Astrocyte of the spinal cord (primary cell): Measurements from ENCODE around the gene ELAVL3.

Experiments
- DNase-seq: peaks from one replicate; pipeline ENCODE4 v3.0.0; 2011; ENCODE audit warnings: low read depth, low spot score
- H3K4me3 ChIP-seq: 2 replicates; pipeline ENCODE4 v1.5.1; 2011; ENCODE audit warnings: low read depth, mild to moderate bottlenecking, low read length, moderate library complexity
- in situ Hi-C: cut with HindIII; loops from 2 replicates; pipeline ENCODE4 v1.10.0; 2017; ENCODE audit warnings: low sequenced_read_pairs
- TF ChIP-seq, protein P1 (sequence below): IDR thresholded peaks from 2 replicates; pipeline ENCODE4 v1.5.1; 2012; ENCODE audit warnings: low read depth, mild to moderate bottlenecking, low read length, inconsistent platforms

The ELAVL3 gene

DNA sequence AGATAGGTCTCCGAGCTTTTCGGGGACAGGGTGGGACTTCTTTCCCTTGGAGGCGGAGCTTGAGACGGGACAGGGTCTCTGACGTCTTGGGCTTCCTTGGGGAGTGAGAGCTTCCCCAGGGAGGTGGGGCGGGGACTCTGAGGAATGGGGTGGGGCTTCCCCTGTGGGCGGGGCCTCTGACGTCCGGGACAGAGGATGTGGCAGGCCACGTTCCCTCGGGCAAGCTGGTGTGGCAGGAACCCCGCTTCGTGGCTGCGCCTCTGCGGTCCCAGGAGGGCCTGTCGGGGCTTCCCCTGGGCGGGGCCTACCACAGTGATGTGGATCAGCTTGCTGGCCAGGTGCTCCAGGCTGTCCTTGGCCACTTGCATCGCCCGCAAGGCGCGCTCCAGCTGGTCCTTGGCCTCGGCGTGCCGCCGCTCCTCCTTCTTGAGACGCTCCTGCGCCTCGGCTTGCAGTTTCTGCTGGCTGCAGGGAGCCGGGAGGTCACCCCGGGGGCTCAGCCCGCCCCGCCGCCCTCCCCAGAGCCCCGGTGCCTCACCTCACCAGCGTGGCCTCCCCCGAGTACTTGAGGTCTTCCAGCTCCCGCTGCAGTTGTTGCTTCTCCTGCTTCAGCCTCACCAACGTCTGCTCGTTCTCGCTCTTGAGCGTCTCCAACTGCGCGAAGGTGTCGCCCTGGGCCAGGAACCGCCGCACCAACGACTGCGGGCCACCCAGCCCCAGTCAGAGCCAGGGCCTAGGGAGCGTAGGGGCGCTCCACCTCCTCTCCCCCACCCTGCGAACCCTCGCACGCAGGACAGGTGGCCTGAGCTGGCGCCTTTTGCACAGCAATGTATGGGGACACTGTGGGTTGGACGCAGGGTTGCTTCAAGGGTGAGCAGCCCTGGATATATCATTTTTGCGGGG, 58.4 kb downstream of the ELAVL3 start:
- in situ Hi-C loops = no loop called here
- TF ChIP-seq, protein P1, sequence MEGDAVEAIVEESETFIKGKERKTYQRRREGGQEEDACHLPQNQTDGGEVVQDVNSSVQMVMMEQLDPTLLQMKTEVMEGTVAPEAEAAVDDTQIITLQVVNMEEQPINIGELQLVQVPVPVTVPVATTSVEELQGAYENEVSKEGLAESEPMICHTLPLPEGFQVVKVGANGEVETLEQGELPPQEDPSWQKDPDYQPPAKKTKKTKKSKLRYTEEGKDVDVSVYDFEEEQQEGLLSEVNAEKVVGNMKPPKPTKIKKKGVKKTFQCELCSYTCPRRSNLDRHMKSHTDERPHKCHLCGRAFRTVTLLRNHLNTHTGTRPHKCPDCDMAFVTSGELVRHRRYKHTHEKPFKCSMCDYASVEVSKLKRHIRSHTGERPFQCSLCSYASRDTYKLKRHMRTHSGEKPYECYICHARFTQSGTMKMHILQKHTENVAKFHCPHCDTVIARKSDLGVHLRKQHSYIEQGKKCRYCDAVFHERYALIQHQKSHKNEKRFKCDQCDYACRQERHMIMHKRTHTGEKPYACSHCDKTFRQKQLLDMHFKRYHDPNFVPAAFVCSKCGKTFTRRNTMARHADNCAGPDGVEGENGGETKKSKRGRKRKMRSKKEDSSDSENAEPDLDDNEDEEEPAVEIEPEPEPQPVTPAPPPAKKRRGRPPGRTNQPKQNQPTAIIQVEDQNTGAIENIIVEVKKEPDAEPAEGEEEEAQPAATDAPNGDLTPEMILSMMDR = no peak
- no peak for DNase-seq
- H3K4me3 ChIP-seq = no peak overlapping the region

DNA sequence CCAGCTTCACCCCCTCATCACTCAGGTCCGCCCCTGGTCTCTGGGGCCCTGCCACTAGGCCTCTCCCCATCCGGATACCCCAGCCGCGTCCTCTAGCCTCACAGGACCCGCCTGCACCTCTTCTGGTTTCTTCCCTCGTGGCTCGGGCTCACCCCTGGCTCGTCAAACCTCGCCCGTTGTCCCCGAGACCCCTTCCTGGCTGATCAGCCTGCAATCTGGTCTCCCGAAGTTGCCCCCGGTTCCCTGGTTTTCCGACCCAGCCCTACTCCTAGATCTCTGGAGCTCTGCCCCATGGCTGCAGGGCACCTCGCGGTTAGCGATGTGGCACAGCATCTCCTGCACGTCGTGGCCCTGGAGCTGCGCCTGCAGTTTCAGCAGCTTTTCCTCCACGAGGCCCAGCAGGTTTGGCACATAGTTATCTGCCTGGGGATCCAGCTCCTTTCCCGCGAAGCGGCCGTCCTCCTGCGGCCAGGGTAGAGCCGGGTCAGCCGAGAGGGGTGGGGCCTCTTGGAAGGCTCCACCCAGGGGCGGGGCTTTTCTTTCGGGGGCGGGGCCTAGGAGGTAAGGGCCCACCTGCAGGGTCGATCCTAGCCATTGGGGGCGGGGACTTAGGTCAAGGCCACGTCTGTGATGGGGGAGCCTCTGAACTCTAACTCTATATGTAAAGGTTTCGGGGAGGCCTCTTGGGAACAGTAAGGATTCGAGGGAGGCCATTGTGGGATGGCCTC, 59.3 kb downstream of the ELAVL3 start:
- TF ChIP-seq, protein P1 = no peak
- in situ Hi-C loops = no loop called here
- DNase-seq = no peak
- no peak overlapping the region for H3K4me3 ChIP-seq

DNA sequence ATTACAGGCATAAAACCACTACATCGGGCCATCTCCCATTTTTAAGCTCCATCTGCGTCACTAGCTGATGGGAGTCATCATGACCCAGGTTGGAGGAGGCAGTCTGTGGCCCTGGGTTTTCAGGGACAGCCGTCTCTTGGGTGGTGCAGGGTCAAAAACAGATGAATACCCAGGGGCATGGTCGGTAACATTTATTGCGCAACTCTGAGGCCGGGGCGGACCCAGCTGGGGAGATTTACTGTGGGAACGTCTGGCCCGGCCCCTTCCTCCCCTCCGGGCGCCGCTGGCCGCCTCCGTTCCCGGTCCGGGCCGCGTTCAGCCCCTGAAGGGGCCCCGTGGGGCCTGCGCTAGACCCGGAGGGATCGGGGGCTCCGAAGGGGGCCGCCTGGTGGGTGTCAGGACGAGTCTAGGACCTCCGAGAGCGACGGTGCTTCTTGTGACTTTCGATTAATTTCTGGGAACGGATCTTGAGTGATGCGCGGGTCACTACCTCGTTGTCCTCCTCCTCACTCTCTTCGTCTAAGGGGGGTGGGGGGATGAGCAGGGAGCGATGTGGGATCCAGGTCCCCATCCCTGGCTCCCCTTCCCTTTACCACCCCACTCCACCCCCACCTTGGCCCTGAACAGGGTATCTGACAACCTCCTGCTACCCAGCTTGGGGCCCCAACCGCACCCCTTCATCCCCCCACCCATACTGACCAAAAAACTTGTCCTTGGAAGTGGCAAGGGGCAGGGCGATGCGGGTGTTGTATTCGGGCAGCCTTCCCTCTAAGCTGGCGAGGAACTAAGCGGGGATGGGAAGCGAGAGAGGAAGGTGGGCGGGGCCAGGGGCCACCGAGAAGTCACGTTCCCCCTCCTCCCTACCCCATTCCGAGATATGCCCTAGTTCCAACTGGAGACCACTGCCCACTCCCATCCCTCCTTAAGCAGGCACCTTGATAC, 60.1 kb downstream of the ELAVL3 start:
- DNase-seq = no peak
- in situ Hi-C loops = no loop called here
- no peak overlapping the region for H3K4me3 ChIP-seq
- TF ChIP-seq, protein P1 = no peak

DNA sequence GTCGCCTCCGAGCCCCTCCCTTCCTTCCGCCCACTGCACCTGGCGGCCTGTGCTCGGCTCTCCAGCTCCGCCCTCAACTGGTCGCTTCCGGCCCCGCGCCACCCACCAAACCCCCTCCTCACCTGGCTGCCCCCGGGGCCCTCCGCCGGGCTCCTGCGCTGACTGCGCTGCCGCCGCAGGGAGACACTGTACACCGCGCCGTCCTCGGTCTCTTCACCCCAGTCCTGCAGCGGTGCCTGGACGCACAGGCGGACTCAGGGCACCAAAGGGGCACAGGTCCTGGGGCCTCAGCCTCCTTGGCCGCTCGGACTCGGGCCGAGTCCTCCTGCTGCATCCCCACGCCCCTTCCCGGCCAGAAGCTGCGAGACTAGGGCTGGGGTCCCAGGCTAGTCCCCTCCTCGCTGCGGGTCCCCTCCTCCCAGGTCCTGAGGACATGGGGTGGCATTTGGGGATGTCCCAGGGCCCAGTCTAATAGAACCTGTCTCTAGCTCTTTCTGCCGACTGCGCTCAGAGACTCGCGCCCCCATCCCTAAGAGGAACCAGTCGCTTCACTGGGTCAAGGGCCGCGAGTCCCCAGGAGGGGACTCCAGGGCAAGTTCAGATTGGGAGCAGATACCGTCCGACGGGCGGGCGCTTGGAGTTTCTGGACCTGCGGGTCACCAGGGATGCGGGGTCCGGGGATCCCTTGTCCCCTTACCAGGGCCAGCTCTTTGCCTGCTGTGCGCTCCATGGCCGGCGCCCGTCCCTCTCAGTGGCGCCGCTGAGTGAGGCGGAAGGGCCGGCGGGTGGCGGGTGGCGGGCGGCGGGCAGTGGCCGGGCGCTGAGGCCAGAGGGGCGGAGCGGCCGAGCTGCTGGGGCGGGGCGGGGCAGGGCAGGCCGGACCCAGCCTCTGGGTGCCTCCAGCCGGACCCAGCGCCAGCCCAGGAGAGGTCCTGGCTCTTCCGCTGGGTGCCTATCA, 62.0 kb downstream of the ELAVL3 start, which contains the start of gene RGL3:
TSS of gene RGL3 (minus strand) at position 766 of the 958 bp plus-strand sequence. CDS start at position 730, 36 bp downstream.
- in situ Hi-C loops = no loop called here
- no peak within 1 kb of the TSS for H3K4me3 ChIP-seq
- DNase-seq = no peak
- TF ChIP-seq, protein P1 = no peak

DNA sequence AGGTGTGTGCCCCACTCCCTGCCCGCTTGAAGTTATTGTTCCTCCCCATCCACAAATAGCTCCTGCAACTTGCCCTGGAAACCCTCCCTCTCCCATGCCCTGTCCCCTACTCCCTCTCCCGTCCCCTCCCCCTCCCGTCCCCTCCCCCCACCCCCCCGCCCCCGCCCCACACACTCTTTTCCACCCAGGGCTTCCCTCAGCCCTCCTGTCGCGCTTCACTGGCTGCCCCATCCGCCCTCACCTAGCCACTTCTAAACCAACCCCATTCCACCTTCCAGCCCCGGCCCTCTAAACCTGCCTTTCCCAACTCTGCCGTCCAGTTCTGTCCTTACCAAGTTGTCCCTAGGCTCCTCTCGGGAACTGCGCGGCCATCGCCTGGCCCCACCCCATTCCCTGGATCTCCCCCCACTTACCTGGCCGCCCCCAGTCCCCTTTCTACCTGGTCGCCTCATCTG, 62.7 kb downstream of the ELAVL3 start:
- no peak overlapping the region for H3K4me3 ChIP-seq
- TF ChIP-seq, protein P1 = no peak
- DNase-seq = no peak
- in situ Hi-C loops = no loop called here
